MM.1S (cell line): ENCODE measurements around the gene CSKMT.
A peak's percentile ranks its signal among the peaks of the same experiment; 100 is the strongest.
"Not testable (repeated sequence)": the region's sequence is repeated elsewhere in the genome, so short reads cannot be mapped to it uniquely, and the experiment has no call there.

Experiments used
- DNase-seq: peaks from one replicate; pipeline ENCODE4 v3.0.0-alpha.2; 2015
- H2AFZ ChIP-seq: fragments of 300-600 bp; sonication (generic); 2 replicates; pipeline ENCODE4 v1.6.0; 2016; ENCODE audit warnings: antibody characterized with exemption, low read length
- H3F3A ChIP-seq: fragments of 300-600 bp; sonication (generic); 2 replicates; pipeline ENCODE4 v1.6.1; 2016; ENCODE audit warnings: mild to moderate bottlenecking, antibody characterized with exemption, low read length, moderate library complexity, mixed read lengths; ENCODE audit not compliant: insufficient read depth
- H3K27ac ChIP-seq: fragments of 300-600 bp; sonication (generic); 2 replicates; pipeline ENCODE4 v1.5.1; 2016; ENCODE audit warnings: mild to moderate bottlenecking, low read length
- H3K27me3 ChIP-seq: fragments of 300-600 bp; sonication (generic); replicated peaks from 2 replicates; pipeline ENCODE4 v1.6.0; 2016; ENCODE audit warnings: low read length; ENCODE audit not compliant: insufficient read depth
- H3K36me3 ChIP-seq: fragments of 300-600 bp; sonication (generic); replicated peaks from 2 replicates; pipeline ENCODE4 v1.6.1; 2016; ENCODE audit warnings: mild to moderate bottlenecking, low read length, mixed read lengths; ENCODE audit not compliant: insufficient read depth
- H3K4me1 ChIP-seq: fragments of 300-600 bp; sonication (generic); 2 replicates; pipeline ENCODE4 v1.6.1; 2016; ENCODE audit warnings: low read length, mixed read lengths
- H3K4me2 ChIP-seq: fragments of 300-600 bp; sonication (generic); 2 replicates; pipeline ENCODE4 v1.6.0; 2016; ENCODE audit warnings: low read depth, low read length
- H3K4me3 ChIP-seq: fragments of 300-600 bp; sonication (generic); 2 replicates; pipeline ENCODE4 v1.5.1; 2016; ENCODE audit warnings: low read length, mixed read lengths
- H3K79me2 ChIP-seq: fragments of 300-600 bp; sonication (generic); 2 replicates; pipeline ENCODE4 v1.6.1; 2016; ENCODE audit warnings: mixed run types, low read length, mixed read lengths
- H3K9ac ChIP-seq: fragments of 300-600 bp; sonication (generic); 2 replicates; pipeline ENCODE4 v1.6.1; 2016; ENCODE audit warnings: low read length, mixed read lengths
- H3K9me2 ChIP-seq: fragments of 300-600 bp; sonication (generic); replicated peaks from 2 replicates; pipeline ENCODE4 v1.6.1; 2016; ENCODE audit warnings: mild to moderate bottlenecking, low read length, mixed read lengths; ENCODE audit not compliant: insufficient read depth
- H3K9me3 ChIP-seq: fragments of 300-600 bp; sonication (generic); replicated peaks from 2 replicates; pipeline ENCODE4 v1.6.1; 2016; ENCODE audit warnings: mild to moderate bottlenecking, low read length, mixed read lengths; ENCODE audit not compliant: insufficient read depth
- H4K20me1 ChIP-seq: fragments of 300-600 bp; sonication (generic); 2 replicates; pipeline ENCODE4 v1.6.1; 2016; ENCODE audit warnings: mild to moderate bottlenecking, low read length, moderate library complexity, mixed read lengths; ENCODE audit not compliant: insufficient read depth
- CTCF ChIP-seq: fragments of 300-600 bp; sonication (generic); IDR thresholded peaks from 2 replicates; pipeline ENCODE4 v1.5.1; 2016; ENCODE audit warnings: antibody characterized with exemption, low read length, mixed read lengths
- EZH2 ChIP-seq: fragments of 300-600 bp; sonication (generic); optimal IDR thresholded peaks from 2 replicates; pipeline ENCODE3; 2017; ENCODE audit warnings: low read depth, mild to moderate bottlenecking, antibody characterized with exemption, low read length, mixed read lengths
- EZH2phosphoT487 ChIP-seq: fragments of 300-600 bp; sonication (generic); IDR thresholded peaks from 2 replicates; pipeline ENCODE4 v1.6.1; 2018; ENCODE audit warnings: antibody characterized with exemption, low read length

CSKMT gene

GRCh38 chr11:62665075-62665598, at the start of gene CSKMT, which contains the start of gene C11orf98:
Gene CSKMT (plus strand): TSS chr11:62665312. CDS start chr11:62665880, 568 bp downstream.
Gene C11orf98 (minus strand): TSS chr11:62665210. CDS start chr11:62665169, 41 bp downstream.
- Histone ChIP-seq H2AFZ (peak within 1 kb of the TSS; percentile 98), H3K27me3 (no peaks in the 10 kb centered on the region), H3K79me2 (peaks cover 36% of the 10 kb centered on the region), H3K4me1 (peaks cover 5% of the 10 kb centered on the region; the same call in 1 of the 2 replicates), H3K9me3 (no peaks in the 10 kb centered on the region), H3K9ac (peak within 1 kb of the TSS; percentile 83), H3K4me3 (peak within 1 kb of the TSS; percentile 97), H3K27ac (peak within 1 kb of the TSS; percentile 67; the same call in 1 of the 2 replicates), H3F3A (peaks cover 42% of the 10 kb centered on the region), H4K20me1 (no peaks in the 10 kb centered on the region), H3K36me3 (no peaks in the 10 kb centered on the region; the same call in 1 of the 2 replicates), H3K4me2 (peak within 1 kb of the TSS; percentile 70), H3K9me2 (no peaks in the 10 kb centered on the region)
- no peak for TF ChIP-seq CTCF
- no peak for TF ChIP-seq EZH2
- TF ChIP-seq EZH2phosphoT487: no peak
- DNase-seq: peak; percentile 93

DNA sequence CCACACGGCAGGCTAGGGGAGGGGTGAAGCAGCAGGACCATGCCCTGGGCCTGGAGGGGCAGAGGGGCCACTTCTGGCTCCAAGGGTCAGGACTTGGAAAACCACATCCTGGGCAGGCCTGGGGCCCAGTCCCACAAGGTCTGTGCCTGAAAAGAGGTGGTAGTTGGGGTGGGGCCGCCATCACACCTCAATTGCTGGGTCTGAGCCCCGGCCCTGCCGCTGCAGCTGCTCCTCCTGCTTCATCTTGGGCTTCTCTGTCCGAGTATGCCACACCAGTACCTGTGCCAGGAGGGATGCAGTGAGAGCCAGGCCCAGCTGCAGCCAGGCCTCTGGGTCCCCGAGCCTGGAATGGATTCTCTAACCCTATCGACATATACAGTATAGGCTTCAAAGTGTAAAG, 49.6 kb upstream of the CSKMT start:
- no peak overlapping the region for H3K4me3 ChIP-seq
- H3K4me1 ChIP-seq: peaks cover 15% of the 10 kb centered on the region
- H3K27me3 ChIP-seq: no peaks in the 10 kb centered on the region
- no peak overlapping the region for H3K4me2 ChIP-seq
- no peaks in the 10 kb centered on the region for H3K9me3 ChIP-seq
- peaks cover 10% of the 10 kb centered on the region for H3F3A ChIP-seq
- no peak overlapping the region for H3K27ac ChIP-seq
- TF ChIP-seq CTCF (no peak), EZH2 (no peak), EZH2phosphoT487 (no peak)
- no peak overlapping the region for H3K9ac ChIP-seq
- no peaks in the 10 kb centered on the region for H3K9me2 ChIP-seq
- no peak overlapping the region for H2AFZ ChIP-seq
- H3K36me3 ChIP-seq: no peaks in the 10 kb centered on the region
- no peaks in the 10 kb centered on the region for H4K20me1 ChIP-seq
- peaks cover 19% of the 10 kb centered on the region for H3K79me2 ChIP-seq
- no peak for DNase-seq

GRCh38 chr11:62616957-62617356, 48.2 kb upstream of the CSKMT start:
- not testable (repeated sequence) for H4K20me1 ChIP-seq, H3K9ac ChIP-seq, H3K36me3 ChIP-seq, H3K27me3 ChIP-seq, H3K4me2 ChIP-seq, H3K27ac ChIP-seq, H2AFZ ChIP-seq, H3K9me2 ChIP-seq, H3K9me3 ChIP-seq, H3K4me3 ChIP-seq, DNase-seq
- Histone ChIP-seq H3K79me2 (peaks cover 14% of the 10 kb centered on the region), H3F3A (peaks cover 22% of the 10 kb centered on the region), H3K4me1 (peaks cover 21% of the 10 kb centered on the region)

DNA sequence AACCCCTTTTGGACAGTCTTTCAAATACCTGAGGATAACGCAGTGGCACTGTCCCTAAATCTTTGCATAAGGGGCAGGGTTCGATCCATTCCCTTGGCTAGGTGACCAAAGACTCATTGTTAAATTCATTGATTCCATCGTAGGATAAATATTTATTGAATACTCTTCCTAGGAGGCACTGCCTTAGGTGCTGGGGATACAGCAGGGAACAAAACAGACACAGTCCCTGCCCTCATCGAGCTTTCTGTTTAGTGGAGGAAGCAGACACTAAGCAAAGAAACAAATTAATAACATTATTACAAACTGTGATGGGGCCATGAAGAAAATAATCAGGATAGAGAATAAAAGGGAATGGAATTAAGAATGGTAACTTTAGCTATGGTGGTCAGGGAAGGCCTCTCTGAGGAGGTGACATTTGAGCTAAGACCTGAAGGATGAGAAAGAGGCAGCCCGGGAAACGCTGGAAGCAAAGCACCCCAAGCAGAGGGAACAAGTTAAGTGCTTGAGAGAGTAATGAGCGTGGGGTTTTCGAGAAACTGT, 44.0 kb upstream of the CSKMT start:
- no peak for DNase-seq
- Histone ChIP-seq H3F3A (peaks cover 25% of the 10 kb centered on the region), H3K9ac (peak overlapping the region; percentile 73), H3K27me3 (no peaks in the 10 kb centered on the region), H3K27ac (peak overlapping the region; percentile 59; the same call in 1 of the 2 replicates), H3K9me3 (no peaks in the 10 kb centered on the region), H3K4me2 (peak overlapping the region; percentile 55), H3K4me1 (peaks cover 10% of the 10 kb centered on the region), H4K20me1 (no peaks in the 10 kb centered on the region), H2AFZ (peak overlapping the region; percentile 35), H3K9me2 (no peaks in the 10 kb centered on the region), H3K4me3 (peak overlapping the region; percentile 80), H3K36me3 (no peaks in the 10 kb centered on the region), H3K79me2 (peaks cover 14% of the 10 kb centered on the region)
- TF ChIP-seq CTCF (no peak), EZH2 (no peak), EZH2phosphoT487 (no peak)
